ENCODE data around the gene NXN.
"Not testable (repeated sequence)": the region's sequence is repeated elsewhere in the genome, so short reads cannot be mapped to it uniquely, and the experiment has no call there.

Gene NXN

DNA sequence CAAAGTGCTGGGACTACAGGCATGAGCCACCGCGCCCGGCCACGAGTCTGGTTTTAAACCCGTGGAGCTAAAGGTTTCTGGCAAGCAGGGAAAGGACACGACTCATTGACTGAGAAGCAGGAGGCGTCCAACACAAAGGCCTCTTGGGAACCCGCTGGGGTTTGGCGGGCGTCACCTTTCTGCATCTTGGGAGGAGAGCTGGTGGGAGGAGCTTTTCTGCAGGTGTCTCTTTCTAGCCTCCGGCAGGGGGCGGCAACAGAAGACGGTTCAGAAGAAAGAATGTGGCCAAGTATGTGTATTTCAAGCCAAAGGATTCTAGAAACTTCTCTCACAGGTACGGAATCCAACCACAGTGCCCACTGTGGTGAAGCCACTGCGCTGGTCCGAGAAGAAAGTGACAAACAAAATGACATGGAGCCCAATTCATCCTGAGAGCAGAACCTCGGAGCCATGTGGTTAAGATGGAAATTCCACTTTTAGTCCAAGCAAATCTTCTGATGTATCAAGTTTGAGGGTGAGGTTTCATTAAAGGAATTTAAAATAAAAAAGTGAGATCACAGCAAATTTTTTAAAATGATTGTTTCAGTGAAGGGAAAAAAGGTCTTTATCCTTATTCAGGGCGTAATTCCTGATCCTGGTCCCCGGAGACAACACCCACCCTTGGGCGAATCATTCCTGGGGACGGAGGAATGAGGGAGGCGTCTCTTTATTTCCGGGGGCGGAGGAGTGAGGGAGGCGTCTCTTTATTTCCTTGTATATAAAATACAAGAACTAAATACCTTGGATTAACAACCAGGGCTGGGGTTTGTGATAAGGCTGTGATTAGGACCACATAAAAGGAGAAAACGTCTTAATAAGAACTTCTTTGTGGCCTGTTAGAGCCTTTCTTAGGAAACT is 99.8 kb downstream of the NXN start:
- H3K27ac ChIP-seq (replicated peaks), result no peak overlapping the region
- no peak overlapping the region for H3K4me3 ChIP-seq (replicated peaks; ENCODE audit: insufficient read depth, low read length)
- TF ChIP-seq SPI1 (IDR thresholded peaks at IDR 0.05; ENCODE audit: borderline replicate concordance, low read depth) (no peak), POLR2AphosphoS5 (IDR thresholded peaks at IDR 0.05; ENCODE audit: low read depth) (no peak), GABPA (IDR thresholded peaks at IDR 0.05; ENCODE audit: low read depth) (no peak)
- TF ChIP-seq, protein P1, sequence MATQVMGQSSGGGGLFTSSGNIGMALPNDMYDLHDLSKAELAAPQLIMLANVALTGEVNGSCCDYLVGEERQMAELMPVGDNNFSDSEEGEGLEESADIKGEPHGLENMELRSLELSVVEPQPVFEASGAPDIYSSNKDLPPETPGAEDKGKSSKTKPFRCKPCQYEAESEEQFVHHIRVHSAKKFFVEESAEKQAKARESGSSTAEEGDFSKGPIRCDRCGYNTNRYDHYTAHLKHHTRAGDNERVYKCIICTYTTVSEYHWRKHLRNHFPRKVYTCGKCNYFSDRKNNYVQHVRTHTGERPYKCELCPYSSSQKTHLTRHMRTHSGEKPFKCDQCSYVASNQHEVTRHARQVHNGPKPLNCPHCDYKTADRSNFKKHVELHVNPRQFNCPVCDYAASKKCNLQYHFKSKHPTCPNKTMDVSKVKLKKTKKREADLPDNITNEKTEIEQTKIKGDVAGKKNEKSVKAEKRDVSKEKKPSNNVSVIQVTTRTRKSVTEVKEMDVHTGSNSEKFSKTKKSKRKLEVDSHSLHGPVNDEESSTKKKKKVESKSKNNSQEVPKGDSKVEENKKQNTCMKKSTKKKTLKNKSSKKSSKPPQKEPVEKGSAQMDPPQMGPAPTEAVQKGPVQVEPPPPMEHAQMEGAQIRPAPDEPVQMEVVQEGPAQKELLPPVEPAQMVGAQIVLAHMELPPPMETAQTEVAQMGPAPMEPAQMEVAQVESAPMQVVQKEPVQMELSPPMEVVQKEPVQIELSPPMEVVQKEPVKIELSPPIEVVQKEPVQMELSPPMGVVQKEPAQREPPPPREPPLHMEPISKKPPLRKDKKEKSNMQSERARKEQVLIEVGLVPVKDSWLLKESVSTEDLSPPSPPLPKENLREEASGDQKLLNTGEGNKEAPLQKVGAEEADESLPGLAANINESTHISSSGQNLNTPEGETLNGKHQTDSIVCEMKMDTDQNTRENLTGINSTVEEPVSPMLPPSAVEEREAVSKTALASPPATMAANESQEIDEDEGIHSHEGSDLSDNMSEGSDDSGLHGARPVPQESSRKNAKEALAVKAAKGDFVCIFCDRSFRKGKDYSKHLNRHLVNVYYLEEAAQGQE (IDR thresholded peaks at IDR 0.05; ENCODE audit: insufficient replicate concordance, low read depth), result no peak
- TF ChIP-seq, protein P2, sequence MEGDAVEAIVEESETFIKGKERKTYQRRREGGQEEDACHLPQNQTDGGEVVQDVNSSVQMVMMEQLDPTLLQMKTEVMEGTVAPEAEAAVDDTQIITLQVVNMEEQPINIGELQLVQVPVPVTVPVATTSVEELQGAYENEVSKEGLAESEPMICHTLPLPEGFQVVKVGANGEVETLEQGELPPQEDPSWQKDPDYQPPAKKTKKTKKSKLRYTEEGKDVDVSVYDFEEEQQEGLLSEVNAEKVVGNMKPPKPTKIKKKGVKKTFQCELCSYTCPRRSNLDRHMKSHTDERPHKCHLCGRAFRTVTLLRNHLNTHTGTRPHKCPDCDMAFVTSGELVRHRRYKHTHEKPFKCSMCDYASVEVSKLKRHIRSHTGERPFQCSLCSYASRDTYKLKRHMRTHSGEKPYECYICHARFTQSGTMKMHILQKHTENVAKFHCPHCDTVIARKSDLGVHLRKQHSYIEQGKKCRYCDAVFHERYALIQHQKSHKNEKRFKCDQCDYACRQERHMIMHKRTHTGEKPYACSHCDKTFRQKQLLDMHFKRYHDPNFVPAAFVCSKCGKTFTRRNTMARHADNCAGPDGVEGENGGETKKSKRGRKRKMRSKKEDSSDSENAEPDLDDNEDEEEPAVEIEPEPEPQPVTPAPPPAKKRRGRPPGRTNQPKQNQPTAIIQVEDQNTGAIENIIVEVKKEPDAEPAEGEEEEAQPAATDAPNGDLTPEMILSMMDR (IDR thresholded peaks at IDR 0.05; ENCODE audit: insufficient read depth, low read length), result no peak
- no peaks in the 10 kb centered on the region for H3K27me3 ChIP-seq (ENCODE audit: insufficient read depth, poor library complexity, severe bottlenecking)
- peak; percentile 14 to 23 for DNase-seq (ENCODE audit: low read depth in 1 of 2, low spot score in 1 of 2)

- Histone ChIP-seq H3K27me3 (ENCODE audit: insufficient read depth, poor library complexity, severe bottlenecking) (no peaks in the 10 kb centered on the region), H3K27ac (replicated peaks) (no peak overlapping the region), H3K4me3 (replicated peaks; ENCODE audit: insufficient read depth, low read length) (no peak overlapping the region)
- no peak for TF ChIP-seq POLR2AphosphoS5 (IDR thresholded peaks at IDR 0.05; ENCODE audit: low read depth)
- no peak for DNase-seq (ENCODE audit: low read depth in 1 of 2, low spot score in 1 of 2)
These were observed 101.9 kb downstream of the NXN start for GRCh38 chr17:877630-878029.

DNA sequence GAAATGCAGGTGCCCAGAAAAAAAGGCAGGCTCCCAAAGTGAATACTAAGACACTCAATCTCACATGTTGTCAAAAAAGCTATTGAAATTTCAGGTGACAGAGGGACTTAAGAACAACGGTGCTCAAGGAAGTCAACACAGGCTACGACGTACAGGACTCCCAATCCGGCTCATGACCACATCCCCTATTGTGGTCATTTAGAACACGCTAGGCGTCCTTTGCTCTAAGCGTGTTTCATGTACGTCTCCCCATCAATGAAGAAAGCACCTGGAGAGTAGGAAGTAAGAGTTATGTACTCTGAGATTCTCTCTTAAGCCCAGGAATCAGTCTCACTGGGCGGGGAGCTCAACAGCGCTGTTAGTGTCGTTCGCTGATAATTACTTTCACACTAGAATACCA is 103.3 kb downstream of the NXN start:
- no peak overlapping the region for H3K27ac ChIP-seq (replicated peaks)
- DNase-seq (ENCODE audit: low read depth in 1 of 2, low spot score in 1 of 2), result peak in 1 of 2 experiments; percentile 41
- TF ChIP-seq GABPA (IDR thresholded peaks at IDR 0.05; ENCODE audit: low read depth), result no peak
- TF ChIP-seq SPI1 (IDR thresholded peaks at IDR 0.05; ENCODE audit: borderline replicate concordance, low read depth), result no peak
- TF ChIP-seq, protein P2 (IDR thresholded peaks at IDR 0.05; ENCODE audit: insufficient read depth, low read length), result no peak
- no peak for TF ChIP-seq POLR2AphosphoS5 (IDR thresholded peaks at IDR 0.05; ENCODE audit: low read depth)
- TF ChIP-seq, protein P1 (IDR thresholded peaks at IDR 0.05; ENCODE audit: insufficient replicate concordance, low read depth), result no peak
- H3K4me3 ChIP-seq (replicated peaks; ENCODE audit: insufficient read depth, low read length), result no peak overlapping the region
- no peaks in the 10 kb centered on the region for H3K27me3 ChIP-seq (ENCODE audit: insufficient read depth, poor library complexity, severe bottlenecking)

DNA sequence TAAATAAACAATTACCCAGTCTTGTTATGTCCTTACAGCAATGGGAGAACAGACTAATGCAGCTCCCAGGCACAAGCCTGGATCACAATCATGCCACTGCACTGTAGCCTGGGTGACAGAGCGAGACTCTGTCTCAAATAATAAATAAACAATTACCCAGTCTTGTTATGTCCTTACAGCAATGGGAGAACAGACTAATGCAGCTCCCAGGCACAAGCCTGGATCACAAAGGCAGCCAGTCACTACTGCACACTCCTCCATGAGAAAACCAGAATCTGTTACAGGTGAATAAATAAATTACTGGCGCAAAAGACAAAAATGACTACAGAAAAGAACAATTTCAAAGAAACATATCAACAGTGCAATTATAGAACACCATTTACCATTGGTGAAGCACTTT is 105.0 kb downstream of the NXN start:
- not testable (repeated sequence) for H3K27me3 ChIP-seq (ENCODE audit: insufficient read depth, poor library complexity, severe bottlenecking); H3K27ac ChIP-seq (replicated peaks); DNase-seq (ENCODE audit: low read depth in 1 of 2, low spot score in 1 of 2); H3K4me3 ChIP-seq (replicated peaks; ENCODE audit: insufficient read depth, low read length)

- no peak overlapping the region for H3K27ac ChIP-seq (replicated peaks)
- H3K27me3 ChIP-seq (ENCODE audit: insufficient read depth, poor library complexity, severe bottlenecking), result no peaks in the 10 kb centered on the region
- TF ChIP-seq, protein P2 (IDR thresholded peaks at IDR 0.05; ENCODE audit: insufficient read depth, low read length), result no peak
- TF ChIP-seq, protein P1 (IDR thresholded peaks at IDR 0.05; ENCODE audit: insufficient replicate concordance, low read depth), result no peak
- no peak for TF ChIP-seq GABPA (IDR thresholded peaks at IDR 0.05; ENCODE audit: low read depth)
- no peak for TF ChIP-seq POLR2AphosphoS5 (IDR thresholded peaks at IDR 0.05; ENCODE audit: low read depth)
- no peak for TF ChIP-seq SPI1 (IDR thresholded peaks at IDR 0.05; ENCODE audit: borderline replicate concordance, low read depth)
- no peak overlapping the region for H3K4me3 ChIP-seq (replicated peaks; ENCODE audit: insufficient read depth, low read length)
- DNase-seq (ENCODE audit: low read depth in 1 of 2, low spot score in 1 of 2), result no peak
These were observed 106.7 kb downstream of the NXN start for GRCh38 chr17:872855-873254.

Measured in HL-60 (cell line).